ENCODE results near the gene CPXM2.

The CPXM2 gene

DNA sequence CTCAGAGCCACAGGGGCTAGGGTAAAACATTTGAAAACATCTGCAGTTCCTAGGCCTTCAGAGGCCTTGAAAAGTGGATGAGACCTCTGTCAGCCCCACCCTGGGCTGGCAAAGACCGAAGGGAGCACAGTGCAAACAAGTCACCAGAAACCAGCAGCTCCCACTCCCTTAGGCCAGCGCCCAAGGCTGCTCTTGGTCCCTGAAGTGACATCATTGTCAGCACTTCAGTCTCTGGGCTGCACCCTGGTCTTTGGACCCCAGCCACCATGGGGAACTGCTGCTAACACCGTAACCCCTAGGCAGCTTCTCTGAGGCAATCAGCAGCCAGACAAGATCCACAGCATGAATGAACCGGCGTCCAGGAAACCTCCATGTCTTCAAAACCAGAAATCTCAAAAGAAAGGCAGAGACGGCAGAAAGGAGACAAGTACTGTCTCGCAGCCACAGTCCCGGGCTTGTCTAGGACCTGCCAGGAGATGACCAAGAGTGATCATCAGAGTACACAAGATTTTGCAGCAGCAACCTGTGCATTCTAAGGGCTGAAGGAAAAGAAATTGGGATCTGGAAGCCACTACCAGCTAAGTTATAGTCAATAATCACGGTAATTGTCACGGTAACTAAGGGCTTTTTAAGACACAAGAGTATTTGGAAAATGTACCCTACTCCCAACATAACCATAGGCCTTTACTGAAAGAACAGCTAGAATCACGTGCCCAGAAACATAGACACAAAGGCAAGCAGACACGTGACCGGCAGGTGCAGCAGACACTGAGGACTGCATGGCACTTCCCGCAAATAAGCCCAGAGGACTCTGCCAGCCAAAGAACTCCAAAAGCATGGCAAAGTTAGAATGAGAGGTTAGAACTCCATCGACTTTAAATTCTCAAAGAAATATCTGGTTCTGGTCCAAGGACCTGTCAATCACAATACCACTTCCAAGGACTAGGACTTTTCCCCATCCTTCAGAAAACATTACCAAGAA lies 23.3 kb downstream of the CPXM2 start:
- DNase-seq, result peak; percentile 24

GRCh38 chr10:123865880-123866279 lies 25.7 kb downstream of the CPXM2 start:
- no peak for DNase-seq

- no peak for DNase-seq
Measured at GRCh38 chr10:123865350-123865749, 26.3 kb downstream of the CPXM2 start.

DNA sequence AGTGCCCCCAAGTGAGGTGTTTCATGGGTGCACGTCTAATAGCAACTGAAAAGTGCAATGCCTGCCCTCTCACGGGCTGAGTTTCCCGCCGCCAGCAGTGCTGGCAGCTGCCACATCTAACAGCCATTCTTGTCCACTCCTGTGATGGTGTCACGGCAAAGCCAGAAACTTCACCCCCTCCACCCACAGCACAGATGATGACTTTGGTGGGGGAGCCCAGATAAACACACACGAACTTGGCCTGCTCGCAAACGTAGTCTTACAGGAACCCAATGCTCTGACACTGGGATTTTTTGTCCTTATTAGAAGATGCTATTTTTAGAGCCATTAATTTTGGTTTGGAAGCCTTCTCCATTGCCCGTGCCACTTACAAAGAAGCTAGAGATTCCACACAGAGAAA lies 26.7 kb downstream of the CPXM2 start:
- no peak for DNase-seq

GRCh38 chr10:123863721-123864482 lies 27.7 kb downstream of the CPXM2 start:
- DNase-seq, result no peak

DNA sequence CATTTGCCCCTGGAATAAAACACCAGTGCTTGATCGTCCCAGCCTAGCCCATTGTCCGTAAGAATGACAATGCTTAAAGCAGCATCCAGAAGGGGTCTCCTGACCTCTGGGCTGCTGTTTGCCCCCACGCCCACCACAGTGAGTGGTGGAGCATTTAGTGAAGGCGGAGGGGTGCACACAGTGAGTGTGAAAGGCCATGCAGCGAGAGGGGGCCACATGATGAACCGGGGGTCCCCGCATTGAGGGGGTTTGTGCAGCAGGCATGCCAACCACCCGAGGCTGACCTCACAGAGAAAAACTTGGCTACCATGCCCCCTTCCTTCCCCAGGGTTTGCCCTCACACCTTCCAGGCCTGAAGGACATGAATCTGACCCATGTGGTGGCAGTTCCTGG lies 28.4 kb downstream of the CPXM2 start:
- DNase-seq, result no peak

DNA sequence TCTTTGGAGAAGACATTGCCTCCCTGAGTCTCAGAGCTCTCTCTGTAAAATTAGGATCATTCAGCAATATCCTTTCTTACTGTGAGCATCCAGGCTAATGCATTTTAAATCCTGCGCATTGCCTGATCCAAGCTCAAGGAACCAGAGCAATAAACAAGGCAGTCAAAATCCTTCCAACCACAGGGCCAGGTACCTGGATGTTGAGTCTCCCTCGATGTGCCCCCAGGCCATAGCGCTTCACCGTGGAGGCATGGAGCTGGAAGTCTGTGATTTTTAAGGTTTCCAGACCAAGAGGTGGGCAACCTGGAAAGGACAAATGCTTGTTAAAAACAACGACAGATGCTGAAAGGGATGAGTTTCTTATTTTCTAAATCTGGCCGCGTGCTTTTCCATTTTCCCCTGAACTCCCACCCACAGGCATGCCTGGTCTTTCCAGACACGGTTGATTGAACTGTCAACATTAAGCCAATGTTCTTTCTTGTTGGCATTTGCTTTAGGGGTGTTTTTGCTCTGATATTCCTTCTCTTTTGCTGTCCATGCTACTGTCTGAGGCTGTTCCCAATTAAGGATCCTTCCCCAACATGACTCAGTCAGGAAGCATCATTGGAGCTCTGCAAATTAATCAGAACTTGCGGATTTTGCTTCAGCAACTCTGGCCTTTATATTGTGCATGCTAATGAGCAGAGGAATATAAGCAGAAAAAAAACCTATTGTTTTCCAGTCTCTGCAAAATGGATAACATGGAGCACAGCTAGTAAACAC lies 29.0 kb downstream of the CPXM2 start:
- DNase-seq, result no peak

DNA sequence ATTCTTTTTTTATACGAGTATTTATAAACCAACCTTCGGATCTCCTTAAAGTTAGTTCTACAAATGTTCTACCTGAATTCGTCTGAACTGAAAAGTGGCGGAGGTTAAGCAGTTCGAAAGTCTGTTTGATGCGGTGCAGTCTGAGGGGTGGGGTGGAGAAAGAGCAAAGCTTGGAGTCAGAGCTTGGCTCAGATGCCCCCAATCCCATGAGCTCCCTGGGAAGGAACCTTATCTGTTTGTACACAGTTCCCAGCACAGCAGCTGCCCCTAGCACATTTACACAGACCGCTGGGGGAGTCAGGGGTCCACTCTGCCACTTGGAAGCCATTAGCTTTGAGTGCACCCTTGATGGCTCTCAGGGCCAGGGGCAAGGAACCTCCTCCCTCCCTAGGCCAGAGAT lies 30.8 kb downstream of the CPXM2 start:
- DNase-seq, result no peak

DNA sequence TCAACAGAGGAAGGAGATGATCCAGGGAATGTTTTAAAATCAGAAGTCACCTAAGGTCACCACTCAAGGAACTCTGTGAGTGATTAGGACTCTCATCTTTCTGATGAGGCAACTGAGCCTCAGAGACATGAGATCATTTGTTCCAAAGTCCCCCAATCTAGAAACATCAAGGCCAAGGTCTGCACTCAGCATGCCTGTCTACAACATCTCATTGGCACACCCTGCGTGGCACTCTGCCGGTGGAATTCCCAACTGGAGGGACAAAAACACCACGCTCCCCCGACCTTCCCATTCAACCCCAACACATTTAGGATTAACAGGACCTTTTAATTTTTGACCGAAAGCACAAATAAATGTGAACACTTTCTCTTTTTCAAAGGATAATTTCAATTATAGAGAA lies 31.4 kb downstream of the CPXM2 start:
- no peak for DNase-seq

DNA sequence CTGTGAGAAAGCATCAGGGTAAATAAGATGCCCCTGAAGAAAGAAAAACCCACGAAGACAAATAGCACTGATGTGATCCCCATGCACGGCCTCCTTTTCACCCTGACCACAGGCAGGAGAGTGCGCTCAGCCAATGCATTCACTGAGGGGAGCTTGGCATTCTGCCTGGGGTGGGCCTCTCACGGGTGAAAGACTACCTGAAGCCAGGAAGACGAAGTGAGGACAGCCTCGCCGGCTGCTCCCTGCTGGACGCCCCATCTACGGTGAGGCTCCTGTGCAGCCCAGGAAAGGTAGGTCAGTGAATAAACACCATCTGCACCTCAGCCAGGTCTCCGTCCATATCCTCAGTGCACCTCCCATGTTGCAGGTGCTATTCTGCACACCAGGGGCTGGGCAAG lies 32.0 kb downstream of the CPXM2 start:
- DNase-seq, result no peak

DNA sequence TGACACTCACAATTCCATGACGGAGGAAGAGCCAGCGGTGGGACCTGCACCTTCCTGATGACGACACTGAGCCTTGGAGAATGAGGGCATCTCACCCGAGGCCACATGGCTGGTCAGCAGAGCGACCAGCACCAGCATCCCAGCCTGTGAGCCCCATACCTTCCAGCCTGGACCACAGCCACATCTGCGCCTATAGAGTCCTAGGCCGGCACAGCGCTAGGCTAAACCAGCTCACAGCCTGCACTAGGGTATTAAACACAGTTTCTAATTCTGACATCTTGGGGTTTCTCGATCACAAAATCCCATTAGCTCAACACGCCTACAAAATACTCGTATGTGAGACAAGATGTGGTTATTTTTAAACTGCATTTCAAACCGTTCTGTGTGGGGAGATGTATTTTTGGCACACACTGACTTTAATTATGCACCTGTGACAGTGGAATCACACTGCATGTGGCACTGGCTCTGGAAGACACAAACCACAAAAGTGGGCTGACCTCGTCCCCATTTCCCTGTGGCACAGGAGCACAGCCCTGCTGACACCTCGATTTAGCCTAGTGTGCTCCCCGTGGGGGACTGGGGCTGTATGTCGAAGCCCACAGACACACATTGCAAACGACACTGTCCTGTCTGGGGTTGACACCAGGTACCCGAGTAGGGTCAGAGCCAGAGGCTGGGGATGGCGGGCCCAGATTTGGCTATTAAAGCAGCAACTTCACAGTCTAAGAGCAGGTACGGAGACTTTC lies 32.5 kb downstream of the CPXM2 start:
- DNase-seq, result no peak

GRCh38 chr10:123858077-123858681 lies 33.4 kb downstream of the CPXM2 start:
- no peak for DNase-seq

DNA sequence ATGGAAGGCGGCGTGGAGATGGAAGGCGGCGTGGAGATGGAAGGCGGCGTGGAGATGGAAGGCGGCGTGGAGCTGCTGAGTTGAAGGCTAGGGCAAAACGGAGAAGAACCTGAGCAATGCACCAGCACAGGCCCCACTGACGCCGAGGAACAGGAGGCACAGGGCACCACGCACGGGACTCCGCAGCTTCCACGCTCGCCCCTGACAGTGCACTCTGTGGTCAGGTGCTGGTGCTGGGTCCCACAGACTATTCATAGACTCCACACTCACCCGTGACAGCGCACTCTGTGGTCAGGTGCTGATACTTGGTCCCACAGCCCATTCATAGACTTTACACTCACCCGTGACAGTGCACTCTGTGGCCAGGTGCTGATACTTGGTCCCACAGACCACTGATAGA lies 34.0 kb downstream of the CPXM2 start:
- no peak for DNase-seq

DNA sequence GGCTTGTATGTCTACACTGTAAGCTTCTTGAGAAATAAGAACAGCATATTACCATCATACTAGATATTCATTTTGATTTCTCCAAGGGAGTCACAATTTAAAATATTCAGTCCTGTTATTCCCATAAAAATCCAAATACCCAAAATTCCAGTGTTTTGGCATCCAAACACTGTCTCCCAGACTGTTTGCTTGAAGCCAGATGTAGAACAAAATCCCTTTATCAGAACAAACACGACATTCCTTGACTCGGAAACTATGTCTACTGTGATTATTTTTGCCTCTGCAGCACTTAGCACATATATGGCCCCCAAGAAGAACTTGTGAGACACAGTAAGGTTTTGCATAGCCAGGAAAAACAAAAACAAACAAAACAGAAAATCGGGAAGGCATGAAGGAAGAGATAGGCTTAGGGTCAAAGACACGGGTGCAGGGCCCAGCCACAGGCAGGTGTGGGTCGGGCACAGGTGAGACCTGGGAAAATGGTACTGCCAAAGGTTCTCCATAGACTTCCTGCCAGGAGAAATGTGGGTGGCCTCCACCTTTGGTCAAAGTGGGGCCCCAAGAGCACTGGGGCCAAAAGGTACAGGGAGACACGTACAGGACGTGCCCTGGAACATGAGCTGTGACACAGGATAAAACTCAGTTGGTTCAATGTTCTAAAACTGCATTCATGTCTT lies 36.5 kb downstream of the CPXM2 start:
- no peak for DNase-seq

DNA sequence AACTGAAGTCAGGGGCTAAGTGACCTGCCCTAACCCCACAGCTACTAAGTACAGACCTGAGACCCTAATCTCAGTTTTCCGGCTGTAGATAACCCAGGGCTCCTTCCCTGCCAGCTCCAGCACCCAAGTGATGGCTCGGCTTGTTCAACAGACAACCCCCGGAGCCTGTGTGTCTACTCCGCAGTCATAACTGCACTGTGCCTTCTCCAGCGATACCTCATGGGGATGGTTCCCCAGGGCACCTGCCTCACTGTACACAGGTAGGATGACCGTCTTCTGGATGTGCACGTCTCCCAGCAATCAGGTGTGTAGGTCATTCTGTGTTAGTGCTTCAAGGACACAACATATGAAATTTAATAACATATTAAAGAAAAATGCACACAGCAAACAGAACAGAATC lies 37.1 kb downstream of the CPXM2 start:
- no peak for DNase-seq

- no peak for DNase-seq
Measured at GRCh38 chr10:123854003-123854402, 37.6 kb downstream of the CPXM2 start.

DNA sequence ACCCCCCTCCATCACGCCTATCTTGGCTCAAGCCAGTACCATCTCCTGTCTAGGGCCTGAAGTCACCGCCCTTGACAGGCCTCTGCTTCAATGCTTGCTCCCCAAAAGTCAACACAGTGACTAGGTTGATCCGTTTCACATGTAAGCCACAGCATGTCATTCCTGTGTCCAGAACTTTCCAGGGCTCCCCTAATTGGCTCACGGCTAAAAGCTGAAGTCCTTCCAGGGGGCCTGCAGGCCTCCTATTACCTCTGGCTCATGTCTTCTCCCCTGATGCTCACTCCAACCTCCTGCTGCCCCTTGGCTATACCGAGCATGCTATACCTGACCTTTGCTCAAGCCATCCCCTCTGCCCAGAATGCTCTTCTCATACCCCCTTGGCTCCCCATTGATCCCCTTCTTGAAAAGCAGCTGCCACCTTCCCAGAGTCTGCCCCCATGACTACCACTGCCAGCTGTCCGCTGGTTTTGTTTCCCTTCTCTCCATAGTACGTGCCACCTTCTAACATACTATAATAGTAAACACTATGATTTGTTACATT lies 39.1 kb downstream of the CPXM2 start:
- no peak for DNase-seq

GRCh38 chr10:123848564-123849457 lies 42.8 kb downstream of the CPXM2 start:
- DNase-seq, result no peak

GRCh38 chr10:123847686-123848432 lies 43.7 kb downstream of the CPXM2 start:
- DNase-seq, result no peak
